HG02763 (cell line): Measurements from ENCODE around the gene GUCA1C.

Source experiments
- ATAC-seq: cut with Tn5 transposase; IDR thresholded peaks from one replicate; pipeline ENCODE4 v1.9.1; 2021; ENCODE audit warnings: mild to moderate bottlenecking, moderate library complexity; ENCODE audit not compliant: unreplicated experiment

Gene GUCA1C

GRCh38 chr3:108914774-108915641 lies 38.7 kb downstream of the GUCA1C start:
- peak; percentile 92 for ATAC-seq

DNA sequence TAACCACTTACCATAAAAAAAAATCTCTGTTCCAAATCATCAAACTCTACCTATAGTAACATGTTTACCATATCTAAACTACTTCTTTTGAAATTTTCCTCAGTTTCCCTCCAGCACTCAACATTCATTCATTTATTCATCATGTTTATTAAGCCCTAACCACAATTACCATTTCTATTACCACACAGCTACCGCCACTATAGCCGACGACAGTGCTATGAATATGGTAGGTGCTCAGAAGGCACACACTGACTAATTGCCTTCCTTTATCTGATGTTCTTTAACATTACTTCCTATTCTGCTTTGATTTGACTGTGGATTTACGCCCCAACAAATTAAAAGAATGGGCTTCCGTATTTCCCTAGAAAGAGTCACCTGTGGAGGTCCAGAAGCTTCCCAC lies 43.9 kb downstream of the GUCA1C start:
- ATAC-seq, result no peak

DNA sequence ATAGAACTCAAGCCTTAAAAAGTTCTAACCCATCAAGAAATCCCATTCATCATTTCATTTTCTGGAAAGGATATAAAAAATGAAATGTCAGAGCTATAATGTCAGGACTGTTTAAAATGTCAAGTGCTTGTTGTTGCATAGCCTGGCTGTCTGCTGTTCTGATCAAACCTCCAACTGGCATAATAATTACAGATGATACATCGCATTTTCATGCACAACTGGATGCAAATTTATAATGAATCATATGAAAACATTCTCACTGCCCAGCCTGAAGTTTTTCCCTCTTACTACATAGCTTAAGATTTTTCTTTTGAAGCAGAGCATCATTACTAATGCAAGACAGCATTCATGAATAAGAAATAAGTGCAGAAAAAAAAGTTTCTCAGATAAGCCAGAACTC lies 46.5 kb downstream of the GUCA1C start:
- no peak for ATAC-seq

DNA sequence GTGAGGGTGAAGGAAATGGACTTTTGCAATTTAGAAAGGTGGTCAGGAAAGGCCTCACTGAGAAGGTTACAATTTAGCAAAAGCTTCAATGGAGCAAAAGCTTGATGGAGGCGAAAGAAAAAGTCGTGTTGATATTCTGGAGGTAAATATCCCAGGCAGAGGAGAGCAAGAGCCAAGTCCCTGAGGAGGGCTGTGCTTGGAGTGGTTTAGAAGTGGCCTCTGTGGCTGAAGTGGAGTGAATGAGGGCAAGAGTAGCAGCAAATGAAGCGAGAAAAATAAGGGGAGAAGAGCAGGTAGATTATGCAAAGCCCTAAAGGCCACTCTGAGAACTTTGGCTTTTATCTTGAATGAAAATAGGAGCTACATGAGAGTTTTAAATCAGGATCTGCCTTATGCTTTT lies 54.1 kb downstream of the GUCA1C start:
- no peak for ATAC-seq

GRCh38 chr3:108897883-108898282 lies 55.8 kb downstream of the GUCA1C start:
- peak; percentile 58 for ATAC-seq

GRCh38 chr3:108894981-108895380 lies 58.7 kb downstream of the GUCA1C start:
- no peak for ATAC-seq

- ATAC-seq, result no peak
Observed at GRCh38 chr3:108891833-108892232, 61.8 kb downstream of the GUCA1C start.

GRCh38 chr3:108887777-108888176 lies 65.9 kb downstream of the GUCA1C start:
- ATAC-seq, result no peak

DNA sequence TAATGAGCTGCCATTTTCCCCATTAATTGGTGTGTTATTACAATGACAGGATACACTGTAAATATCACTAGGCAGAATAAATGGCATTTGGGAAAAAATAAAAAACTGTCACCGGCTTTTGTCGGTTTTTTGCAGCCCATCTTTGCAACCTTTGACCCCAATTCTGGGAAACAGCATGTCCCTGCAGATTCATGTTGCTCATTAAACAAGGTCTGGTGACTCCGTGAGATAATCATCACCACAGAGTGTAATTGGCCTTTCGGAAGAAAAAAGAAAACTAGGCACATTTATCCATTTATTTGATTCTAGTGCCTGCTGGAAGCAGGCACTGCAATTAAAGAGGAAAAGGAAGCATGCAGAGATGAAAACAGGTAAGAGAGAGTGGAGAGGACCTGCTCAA lies 66.6 kb downstream of the GUCA1C start:
- ATAC-seq, result no peak

GRCh38 chr3:108883373-108883772 lies 70.3 kb downstream of the GUCA1C start:
- no peak for ATAC-seq

DNA sequence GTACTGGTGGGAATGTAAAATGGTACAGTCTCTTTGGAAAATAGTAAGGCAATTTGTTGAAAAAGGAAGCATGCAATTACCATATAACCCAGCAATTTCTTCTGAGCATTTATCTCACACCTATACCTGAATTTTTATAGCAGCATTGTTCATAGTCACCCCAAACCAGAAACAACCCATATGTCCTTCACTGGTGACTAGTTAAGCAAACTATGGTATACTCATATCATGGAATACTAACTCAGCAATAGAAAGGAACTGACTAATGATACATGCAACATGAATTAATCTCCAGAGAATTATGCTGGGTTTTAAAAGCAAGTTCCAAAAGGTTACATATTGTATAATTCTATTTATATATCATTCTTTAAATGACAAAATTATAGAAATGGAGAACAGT lies 70.9 kb downstream of the GUCA1C start:
- ATAC-seq, result no peak

DNA sequence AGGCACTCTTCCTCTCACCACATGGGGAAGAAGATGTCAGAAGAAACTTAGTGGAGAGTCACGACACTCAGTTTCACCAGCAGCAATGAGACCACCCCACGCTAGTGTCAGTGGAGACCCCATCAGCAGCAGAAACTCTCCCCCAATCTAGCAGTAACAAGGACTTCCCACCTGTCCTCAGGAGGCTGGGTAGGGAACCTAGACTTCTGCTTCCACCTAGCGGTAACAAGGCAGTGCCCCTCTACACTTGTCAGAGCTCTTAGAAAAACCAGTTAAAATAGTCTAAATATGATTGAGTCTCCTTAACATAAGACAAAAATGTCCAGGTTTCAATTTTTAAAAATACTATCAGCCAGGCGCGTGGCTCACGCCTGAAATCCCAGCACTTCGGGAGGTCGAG lies 73.8 kb downstream of the GUCA1C start:
- no peak for ATAC-seq

- no peak for ATAC-seq
Observed at GRCh38 chr3:108877901-108878300, 75.8 kb downstream of the GUCA1C start.

- no peak for ATAC-seq
Observed at GRCh38 chr3:108863799-108864135, 89.9 kb downstream of the GUCA1C start.

- no peak for ATAC-seq
Observed at GRCh38 chr3:108862865-108863798, 90.5 kb downstream of the GUCA1C start.

DNA sequence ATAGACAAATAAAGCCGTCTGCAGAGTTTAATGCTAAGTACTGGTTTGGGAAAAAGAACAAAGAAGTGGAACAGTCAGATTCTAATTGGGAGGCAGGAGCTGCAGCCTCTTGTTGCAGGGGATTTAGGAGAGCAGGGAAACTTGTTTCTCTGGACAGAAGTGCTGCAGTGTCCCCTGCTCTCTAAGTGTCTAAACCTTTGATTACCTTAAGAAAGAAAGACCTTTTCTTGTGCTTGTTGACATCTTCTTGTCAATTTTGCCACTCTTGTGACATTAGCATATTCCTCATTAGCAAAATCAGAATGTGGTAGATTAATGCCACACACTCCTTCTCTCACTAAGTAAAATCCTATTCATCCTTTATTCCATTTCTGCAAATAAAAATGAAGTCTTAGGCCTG lies 92.3 kb downstream of the GUCA1C start:
- ATAC-seq, result no peak
